ENCODE data around the gene MBNL1.

DNA sequence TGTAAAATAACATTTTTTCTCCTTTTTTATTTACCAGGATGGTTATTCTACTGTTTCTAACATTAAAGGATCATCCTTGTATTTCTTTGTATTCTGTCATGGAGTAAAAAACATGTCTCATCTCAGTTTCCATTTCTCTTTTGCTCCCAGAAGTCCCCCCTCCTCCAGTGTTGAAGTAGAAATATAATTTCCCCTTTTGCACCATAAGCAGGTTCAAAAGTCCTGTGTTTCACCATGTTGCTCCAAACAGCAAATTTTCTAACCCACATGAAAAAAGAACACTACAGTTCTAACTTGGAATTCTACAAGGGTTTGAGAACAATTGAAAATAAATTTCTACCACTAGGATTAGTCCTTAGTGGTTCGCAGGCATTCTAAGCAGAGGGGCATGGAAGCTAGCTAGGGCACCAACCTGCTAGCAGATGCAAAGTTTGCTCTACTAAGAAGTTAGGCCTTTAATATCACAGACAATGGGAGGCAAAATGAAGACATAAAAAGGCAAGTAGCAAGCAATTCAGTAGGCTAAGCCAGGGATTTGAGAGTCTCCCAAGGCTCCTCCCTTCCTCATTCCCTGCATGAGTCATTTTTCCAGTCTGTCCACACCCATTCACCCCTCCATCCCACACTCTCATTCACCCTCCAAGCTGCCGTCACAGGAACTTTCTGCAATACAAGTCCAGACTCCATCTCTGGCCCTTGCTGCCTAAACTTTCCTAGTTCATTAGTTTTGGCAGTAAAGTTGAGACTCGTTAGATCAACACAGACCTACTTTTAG, 2.3 kb upstream of the MBNL1 start:
- TF ChIP-seq EZH2 (IDR thresholded peaks at IDR 0.05; ENCODE audit: borderline replicate concordance, low read depth, low read length, severe bottlenecking) = no peak
- TF ChIP-seq, protein P1, sequence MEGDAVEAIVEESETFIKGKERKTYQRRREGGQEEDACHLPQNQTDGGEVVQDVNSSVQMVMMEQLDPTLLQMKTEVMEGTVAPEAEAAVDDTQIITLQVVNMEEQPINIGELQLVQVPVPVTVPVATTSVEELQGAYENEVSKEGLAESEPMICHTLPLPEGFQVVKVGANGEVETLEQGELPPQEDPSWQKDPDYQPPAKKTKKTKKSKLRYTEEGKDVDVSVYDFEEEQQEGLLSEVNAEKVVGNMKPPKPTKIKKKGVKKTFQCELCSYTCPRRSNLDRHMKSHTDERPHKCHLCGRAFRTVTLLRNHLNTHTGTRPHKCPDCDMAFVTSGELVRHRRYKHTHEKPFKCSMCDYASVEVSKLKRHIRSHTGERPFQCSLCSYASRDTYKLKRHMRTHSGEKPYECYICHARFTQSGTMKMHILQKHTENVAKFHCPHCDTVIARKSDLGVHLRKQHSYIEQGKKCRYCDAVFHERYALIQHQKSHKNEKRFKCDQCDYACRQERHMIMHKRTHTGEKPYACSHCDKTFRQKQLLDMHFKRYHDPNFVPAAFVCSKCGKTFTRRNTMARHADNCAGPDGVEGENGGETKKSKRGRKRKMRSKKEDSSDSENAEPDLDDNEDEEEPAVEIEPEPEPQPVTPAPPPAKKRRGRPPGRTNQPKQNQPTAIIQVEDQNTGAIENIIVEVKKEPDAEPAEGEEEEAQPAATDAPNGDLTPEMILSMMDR (IDR thresholded peaks at IDR 0.05; ENCODE audit: borderline replicate concordance, extremely low read depth, low read length, poor library complexity, severe bottlenecking) = no peak

Data from DND-41 (cell line).